ENCODE measurements around the gene SCIN.

GRCh38 chr7:12590559-12590958, 20.0 kb downstream of the SCIN start:
- TF ChIP-seq POLR2AphosphoS5 (IDR thresholded peaks at IDR 0.05; ENCODE audit: low read depth, low read length) (no peak), POLR2A (IDR thresholded peaks at IDR 0.05; ENCODE audit: low read depth, low read length) (no peak), PAX5 (IDR thresholded peaks at IDR 0.05; ENCODE audit: insufficient read depth, low read length, severe bottlenecking) (no peak), SPI1 (IDR thresholded peaks at IDR 0.05; ENCODE audit: low read depth, low read length) (no peak)

Data from GM12891 (cell line).